SK-N-SH (cell line): ENCODE measurements around the gene SLF2. TPM values are rescaled to one million over a fixed set of nuclear protein-coding genes. Genes with fewer than 3 reads are reported as not detected.

Experiments
- CTCF ChIA-PET: fragments of 300-600, 350-600 bp; formaldehyde crosslinking; extraction: SDS; loops from one replicate; lab custom pipeline; 2021; lab: Yijun Ruan, JAX
- POLR2A ChIA-PET: fragments of 350-600 bp; sonication (Branson Sonifier 250); formaldehyde crosslinking; extraction: SDS; loops from one replicate; lab custom pipeline; 2020; ENCODE audit warnings: antibody characterized with exemption, inconsistent platforms; lab: Yijun Ruan, JAX
- DNase-seq: peaks from one replicate; pipeline ENCODE4 v3.0.0; 2012
- H2AFZ ChIP-seq: fragments of 200-600 bp; sonication (generic); 2 replicates; pipeline ENCODE4 v1.8.1; 2016; ENCODE audit warnings: antibody characterized with exemption, mild to moderate bottlenecking, low read depth
- H3F3A ChIP-seq: fragments of 200-600 bp; sonication (generic); replicated peaks from 2 replicates; pipeline ENCODE3; 2016; ENCODE audit warnings: antibody characterized with exemption, mild to moderate bottlenecking; ENCODE audit not compliant: insufficient read depth
- H3K27ac ChIP-seq, 2 experiments: fragments of 200-500 bp in 1 of 2; fragments of 200-600 bp in 1 of 2; sonication (Bioruptor generic) in 1 of 2; sonication (generic), shearing (Covaris generic) in 1 of 2; 2 replicates each; pipeline versions ENCODE4 v1.5.1 to v1.6.1; 2014 to 2016; ENCODE audit warnings: low read depth in 2 of 2, inconsistent platforms in 1 of 2, low read length in 1 of 2, mild to moderate bottlenecking in 1 of 2, mixed read lengths in 1 of 2
- H3K27me3 ChIP-seq: fragments of 200-600 bp; sonication (generic), shearing (Covaris generic); 2 replicates; pipeline ENCODE4 v1.6.1; 2016; ENCODE audit warnings: mixed run types; ENCODE audit not compliant: insufficient read depth
- H3K36me3 ChIP-seq, 2 experiments: fragments of 200-500 bp in 1 of 2; fragments of 200-600 bp in 1 of 2; sonication (Bioruptor generic) in 1 of 2; sonication (generic) in 1 of 2; replicated peaks in 1 of 2; 2 replicates each; pipeline versions ENCODE3 to v1.5.1; 2014 to 2016; ENCODE audit warnings: low read length in 1 of 2, mild to moderate bottlenecking in 1 of 2; ENCODE audit not compliant: insufficient read depth in 2 of 2, control insufficient read depth in 1 of 2
- H3K4me1 ChIP-seq, 2 experiments: fragments of 200-500 bp in 1 of 2; fragments of 200-600 bp in 1 of 2; sonication (Bioruptor generic) in 1 of 2; sonication (generic), shearing (Covaris generic) in 1 of 2; 2 replicates each; pipeline versions ENCODE4 v1.5.1 to v1.6.1; 2014 to 2016; ENCODE audit warnings: low read depth in 1 of 2, low read length in 1 of 2, mixed run types in 1 of 2; ENCODE audit not compliant: insufficient read depth in 2 of 2, control insufficient read depth in 1 of 2
- H3K4me2 ChIP-seq: fragments of 200-600 bp; sonication (generic), shearing (Covaris generic); 2 replicates; pipeline ENCODE4 v1.6.1; 2017; ENCODE audit warnings: mixed run types
- H3K4me3 ChIP-seq, 2 experiments: fragments of 200-500 bp in 1 of 2; fragments of 200-600 bp in 1 of 2; sonication (Bioruptor generic) in 1 of 2; sonication (generic), shearing (Covaris generic) in 1 of 2; 2 replicates each; pipeline versions ENCODE4 v1.5.1 to v1.8.1; 2014 to 2016; ENCODE audit warnings: low read depth in 2 of 2, inconsistent platforms in 1 of 2, low read length in 1 of 2, mild to moderate bottlenecking in 1 of 2, mixed read lengths in 1 of 2, moderate library complexity in 1 of 2
- H3K79me2 ChIP-seq: fragments of 200-600 bp; sonication (generic); 2 replicates; pipeline ENCODE4 v1.8.1; 2017; ENCODE audit warnings: mild to moderate bottlenecking; ENCODE audit not compliant: insufficient read depth
- H3K9ac ChIP-seq: fragments of 200-600 bp; sonication (generic); 2 replicates; pipeline ENCODE4 v1.6.1; 2017; ENCODE audit warnings: mixed run types
- H3K9me2 ChIP-seq: fragments of 200-600 bp; sonication (generic); 2 replicates; pipeline ENCODE4 v1.6.1; 2017; ENCODE audit warnings: mixed run types
- H3K9me3 ChIP-seq: fragments of 200-600 bp; sonication (generic); 2 replicates; pipeline ENCODE4 v1.6.1; 2017; ENCODE audit warnings: mixed run types, mild to moderate bottlenecking, moderate library complexity
- H4K20me1 ChIP-seq: fragments of 200-600 bp; sonication (generic); 2 replicates; pipeline ENCODE4 v1.6.1; 2017; ENCODE audit warnings: mild to moderate bottlenecking, mixed run types; ENCODE audit not compliant: insufficient read depth
- ELF1 ChIP-seq: IDR thresholded peaks from 2 replicates; pipeline ENCODE4 v1.4.0; 2012
- EP300 ChIP-seq, 2 experiments: IDR thresholded peaks; 2 replicates each; pipeline versions ENCODE4 v1.4.0 to v1.6.1; 2012; ENCODE audit warnings: borderline replicate concordance in 1 of 2, low read depth in 1 of 2, low read length in 1 of 2
- FOSL2 ChIP-seq: IDR thresholded peaks from 2 replicates; pipeline ENCODE4 v1.4.0; 2012; ENCODE audit warnings: low read depth, mild to moderate bottlenecking, moderate library complexity, borderline replicate concordance
- FOXM1 ChIP-seq: IDR thresholded peaks from 2 replicates; pipeline ENCODE4 v1.4.0; 2012; ENCODE audit warnings: low read depth, mild to moderate bottlenecking
- GABPA ChIP-seq: IDR thresholded peaks from 2 replicates; pipeline ENCODE4 v1.4.0; 2012; ENCODE audit warnings: low read depth, mild to moderate bottlenecking
- JUND ChIP-seq: IDR thresholded peaks from 2 replicates; pipeline ENCODE4 v1.4.0; 2012
- MEF2A ChIP-seq: IDR thresholded peaks from 2 replicates; pipeline ENCODE4 v1.4.0; 2012; ENCODE audit warnings: low read depth, borderline replicate concordance
- MXI1 ChIP-seq: IDR thresholded peaks from 2 replicates; pipeline ENCODE4 v1.6.1; 2012; ENCODE audit warnings: mild to moderate bottlenecking, low read depth, low read length, improper control_type of control experiment
- NRF1 ChIP-seq: IDR thresholded peaks from 2 replicates; pipeline ENCODE4 v1.6.1; 2012; ENCODE audit warnings: low read depth, mild to moderate bottlenecking, low read length
- RAD21 ChIP-seq: IDR thresholded peaks from 2 replicates; pipeline ENCODE4 v1.6.1; 2012; ENCODE audit warnings: mild to moderate bottlenecking, low read length
- RCOR1 ChIP-seq: fragments of 150-350 bp; IDR thresholded peaks from 2 replicates; pipeline ENCODE4 v1.6.1; 2017; ENCODE audit warnings: antibody characterized with exemption, low read length
- SIN3A ChIP-seq: IDR thresholded peaks from 2 replicates; pipeline ENCODE4 v1.6.1; 2012; ENCODE audit warnings: low read depth, mild to moderate bottlenecking, low read length, moderate library complexity, borderline replicate concordance
- TAF1 ChIP-seq: IDR thresholded peaks from 2 replicates; pipeline ENCODE4 v1.6.1; 2012; ENCODE audit warnings: low read depth, mild to moderate bottlenecking, low read length, moderate library complexity, borderline replicate concordance
- TCF12 ChIP-seq: IDR thresholded peaks from 2 replicates; pipeline ENCODE4 v1.4.0; 2012
- YY1 ChIP-seq: IDR thresholded peaks from 2 replicates; pipeline ENCODE4 v1.4.0; 2012; ENCODE audit warnings: low read depth, mild to moderate bottlenecking
- WGBS: methylation state at CpG from one replicate; pipeline ENCODE4 v1.1.6; 2017; ENCODE audit warnings: low lambda C conversion rate; 5-methylcytosine and 5-hydroxymethylcytosine counted together
- polyA plus RNA-seq, 3 experiments: library from polyadenylated mRNA; depleted of rRNA; stranded (reverse); fragments of >200 nt; gene quantifications; 2 replicates each; pipeline ENCODE4 v1.2.3, GENCODE V29; 2012
- TF ChIP-seq, protein P1 (sequence below): fragments of 150-350 bp; IDR thresholded peaks from 2 replicates; pipeline ENCODE4 v1.6.1; 2017; ENCODE audit warnings: antibody characterized with exemption, low read length, low read depth, borderline replicate concordance
- TF ChIP-seq, protein P2 (sequence below): IDR thresholded peaks from 2 replicates; pipeline ENCODE4 v1.4.0; 2012; ENCODE audit warnings: low read depth
- TF ChIP-seq, protein P3 (sequence below): IDR thresholded peaks from 2 replicates; pipeline ENCODE4 v1.4.0; 2012; ENCODE audit warnings: low read depth, borderline replicate concordance
- TF ChIP-seq, protein P4 (sequence below): IDR thresholded peaks from 2 replicates; pipeline ENCODE4; 2012
- TF ChIP-seq, protein P5 (sequence below): fragments of 200-600 bp; sonication (generic); IDR thresholded peaks from 2 replicates; pipeline ENCODE4 v1.6.1; 2017; ENCODE audit warnings: antibody characterized with exemption, mild to moderate bottlenecking, moderate library complexity

SLF2 gene
- polyA plus RNA-seq, 1 of the 3 experiments (the other 2 are of a cell fraction) = 6.3 TPM

DNA sequence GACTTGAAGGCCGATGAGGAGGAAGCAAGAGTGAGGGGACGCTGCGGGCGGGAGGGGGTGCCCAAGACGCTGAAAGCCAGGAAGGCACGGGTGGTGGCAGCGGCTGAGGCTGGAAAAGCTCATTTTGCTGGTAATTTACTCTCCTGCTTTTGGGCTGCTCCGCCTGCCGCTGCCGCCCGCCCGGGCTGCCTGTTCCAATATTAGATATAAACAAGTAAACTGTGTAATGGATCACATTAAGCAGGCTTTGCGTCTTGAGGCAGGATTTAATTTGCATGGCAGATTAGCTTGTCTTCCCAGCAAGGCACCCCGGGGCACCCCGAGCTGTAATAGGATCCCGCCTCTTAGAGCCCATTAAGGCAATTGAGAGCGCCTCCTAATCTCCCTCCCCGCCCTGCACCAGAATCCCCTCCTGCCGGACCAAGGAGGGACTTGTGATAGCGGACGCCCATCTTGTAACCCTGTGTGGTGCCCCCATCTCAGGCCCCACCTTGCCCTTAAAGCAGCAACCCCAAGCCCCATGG, 46.1 kb upstream of the SLF2 start (continued):
- TF ChIP-seq RAD21 = no peak
- no peak for TF ChIP-seq ELF1
- TF ChIP-seq JUND = no peak
- TF ChIP-seq NRF1 = no peak
- no peak for TF ChIP-seq FOXM1
- no peak for TF ChIP-seq SIN3A
- TF ChIP-seq, protein P1, sequence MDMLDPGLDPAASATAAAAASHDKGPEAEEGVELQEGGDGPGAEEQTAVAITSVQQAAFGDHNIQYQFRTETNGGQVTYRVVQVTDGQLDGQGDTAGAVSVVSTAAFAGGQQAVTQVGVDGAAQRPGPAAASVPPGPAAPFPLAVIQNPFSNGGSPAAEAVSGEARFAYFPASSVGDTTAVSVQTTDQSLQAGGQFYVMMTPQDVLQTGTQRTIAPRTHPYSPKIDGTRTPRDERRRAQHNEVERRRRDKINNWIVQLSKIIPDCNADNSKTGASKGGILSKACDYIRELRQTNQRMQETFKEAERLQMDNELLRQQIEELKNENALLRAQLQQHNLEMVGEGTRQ = no peak

DNA sequence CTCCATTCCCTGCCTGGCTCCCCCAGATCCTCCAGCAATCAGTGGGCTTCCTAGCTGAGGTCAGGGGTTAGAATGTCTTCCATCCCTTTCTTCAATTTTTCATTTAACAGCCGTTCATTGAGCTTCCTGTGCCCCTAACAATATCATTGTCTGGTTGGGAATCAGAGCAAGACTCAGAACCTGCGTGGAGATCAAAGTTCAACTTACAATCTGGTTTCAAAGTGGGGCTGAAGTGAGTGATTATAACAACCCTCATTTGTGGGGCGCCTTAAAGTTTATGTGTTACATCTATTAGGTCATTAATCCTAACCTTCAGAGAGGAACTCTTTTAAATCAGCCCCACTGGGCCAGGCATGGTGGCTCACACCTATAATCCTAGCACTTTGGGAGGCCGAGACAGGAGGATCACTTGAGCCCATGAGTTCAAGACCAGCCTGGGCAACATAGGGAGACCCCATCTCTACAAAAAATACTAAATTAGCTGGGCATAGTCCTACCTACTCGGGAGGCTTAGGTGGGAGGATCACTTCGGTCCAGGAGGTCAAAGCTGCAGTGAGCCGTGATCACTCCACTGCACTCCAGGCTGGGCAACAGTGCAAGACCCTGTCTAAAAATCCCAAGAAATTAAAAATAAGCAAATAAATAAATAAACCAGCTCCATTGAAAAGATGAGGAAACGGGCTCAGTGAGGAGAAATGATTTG, 45.4 kb upstream of the SLF2 start:
- no peaks in the 10 kb centered on the region for H4K20me1 ChIP-seq
- WGBS = 46% methylated on average over 8 of the region's 8 CpGs
- TF ChIP-seq ELF1 = no peak
- TF ChIP-seq, protein P1 = no peak
- TF ChIP-seq, all 33 proteins: peak for 0
- no peaks in the 10 kb centered on the region for H3K9me2 ChIP-seq
- H3K4me1 ChIP-seq = no peaks in the 10 kb centered on the region; a peak in 2 of 4 replicates
- H3K4me2 ChIP-seq = no peak overlapping the region
- H3K27me3 ChIP-seq = peaks cover 5% of the 10 kb centered on the region; the same call in 1 of the 2 replicates
- H2AFZ ChIP-seq = no peak overlapping the region
- no peak for DNase-seq
- no peak overlapping the region for H3K27ac ChIP-seq
- POLR2A ChIA-PET = no interaction called here
- H3K9ac ChIP-seq = no peak overlapping the region
- H3K4me3 ChIP-seq = no peak overlapping the region
- H3F3A ChIP-seq = no peaks in the 10 kb centered on the region
- no peaks in the 10 kb centered on the region for H3K36me3 ChIP-seq
- no peaks in the 10 kb centered on the region for H3K9me3 ChIP-seq
- CTCF ChIA-PET = interaction anchor here (0.6 to 1.8 kb wide), 8 partner anchors 11 to 565 kb away, joined by 3 to 10 read pairs (median 3); no protein-coding TSS in a partner anchor
- H3K79me2 ChIP-seq = no peaks in the 10 kb centered on the region

DNA sequence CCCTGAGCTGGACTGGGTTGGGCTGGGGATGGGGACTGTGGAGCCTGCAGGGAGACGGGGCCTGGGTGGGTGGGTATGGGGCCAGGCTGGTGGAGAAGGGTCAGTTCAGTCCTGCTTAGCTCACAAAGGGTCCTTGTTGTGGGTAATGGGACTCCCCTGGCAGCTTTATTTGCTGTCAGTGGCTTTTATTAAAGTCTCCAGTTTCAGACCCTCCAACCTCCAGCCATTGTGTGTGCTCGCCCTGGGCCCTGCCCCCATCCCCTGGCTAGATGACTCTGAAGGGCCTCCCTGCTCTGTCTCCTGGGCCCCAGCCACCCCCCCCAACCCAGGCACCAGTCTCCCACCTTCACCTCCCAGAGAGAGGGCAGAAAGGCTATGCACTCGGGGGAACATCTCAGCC, 44.4 kb upstream of the SLF2 start:
- CTCF ChIA-PET = interaction anchor here (0.6 to 15.7 kb wide), 10 partner anchors 10 to 566 kb away, joined by 3 to 267 read pairs (median 4); partner anchors contain the start of gene PAX2
- 44% methylated on average over 2 of the region's 3 CpGs for WGBS
- TF ChIP-seq, protein P2, sequence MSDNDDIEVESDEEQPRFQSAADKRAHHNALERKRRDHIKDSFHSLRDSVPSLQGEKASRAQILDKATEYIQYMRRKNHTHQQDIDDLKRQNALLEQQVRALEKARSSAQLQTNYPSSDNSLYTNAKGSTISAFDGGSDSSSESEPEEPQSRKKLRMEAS = no peak
- TF ChIP-seq RCOR1 = no peak
- TF ChIP-seq MEF2A = no peak
- TF ChIP-seq FOSL2 = no peak
- TF ChIP-seq TAF1 = no peak
- TF ChIP-seq, protein P3, sequence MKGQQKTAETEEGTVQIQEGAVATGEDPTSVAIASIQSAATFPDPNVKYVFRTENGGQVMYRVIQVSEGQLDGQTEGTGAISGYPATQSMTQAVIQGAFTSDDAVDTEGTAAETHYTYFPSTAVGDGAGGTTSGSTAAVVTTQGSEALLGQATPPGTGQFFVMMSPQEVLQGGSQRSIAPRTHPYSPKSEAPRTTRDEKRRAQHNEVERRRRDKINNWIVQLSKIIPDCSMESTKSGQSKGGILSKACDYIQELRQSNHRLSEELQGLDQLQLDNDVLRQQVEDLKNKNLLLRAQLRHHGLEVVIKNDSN = no peak
- TF ChIP-seq, protein P4, sequence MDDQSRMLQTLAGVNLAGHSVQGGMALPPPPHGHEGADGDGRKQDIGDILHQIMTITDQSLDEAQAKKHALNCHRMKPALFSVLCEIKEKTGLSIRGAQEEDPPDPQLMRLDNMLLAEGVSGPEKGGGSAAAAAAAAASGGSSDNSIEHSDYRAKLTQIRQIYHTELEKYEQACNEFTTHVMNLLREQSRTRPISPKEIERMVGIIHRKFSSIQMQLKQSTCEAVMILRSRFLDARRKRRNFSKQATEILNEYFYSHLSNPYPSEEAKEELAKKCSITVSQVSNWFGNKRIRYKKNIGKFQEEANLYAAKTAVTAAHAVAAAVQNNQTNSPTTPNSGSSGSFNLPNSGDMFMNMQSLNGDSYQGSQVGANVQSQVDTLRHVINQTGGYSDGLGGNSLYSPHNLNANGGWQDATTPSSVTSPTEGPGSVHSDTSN = no peak
- no peak for TF ChIP-seq EP300 (IDR thresholded peaks at IDR 0.05; ENCODE audit: borderline replicate concordance in 1 of 2, low read depth in 1 of 2, low read length in 1 of 2)
- TF ChIP-seq TCF12 = no peak
- TF ChIP-seq SIN3A = no peak
- TF ChIP-seq YY1 = no peak
- TF ChIP-seq GABPA = no peak
- TF ChIP-seq MXI1 = no peak
- no peak for TF ChIP-seq RAD21
- TF ChIP-seq, protein P5, sequence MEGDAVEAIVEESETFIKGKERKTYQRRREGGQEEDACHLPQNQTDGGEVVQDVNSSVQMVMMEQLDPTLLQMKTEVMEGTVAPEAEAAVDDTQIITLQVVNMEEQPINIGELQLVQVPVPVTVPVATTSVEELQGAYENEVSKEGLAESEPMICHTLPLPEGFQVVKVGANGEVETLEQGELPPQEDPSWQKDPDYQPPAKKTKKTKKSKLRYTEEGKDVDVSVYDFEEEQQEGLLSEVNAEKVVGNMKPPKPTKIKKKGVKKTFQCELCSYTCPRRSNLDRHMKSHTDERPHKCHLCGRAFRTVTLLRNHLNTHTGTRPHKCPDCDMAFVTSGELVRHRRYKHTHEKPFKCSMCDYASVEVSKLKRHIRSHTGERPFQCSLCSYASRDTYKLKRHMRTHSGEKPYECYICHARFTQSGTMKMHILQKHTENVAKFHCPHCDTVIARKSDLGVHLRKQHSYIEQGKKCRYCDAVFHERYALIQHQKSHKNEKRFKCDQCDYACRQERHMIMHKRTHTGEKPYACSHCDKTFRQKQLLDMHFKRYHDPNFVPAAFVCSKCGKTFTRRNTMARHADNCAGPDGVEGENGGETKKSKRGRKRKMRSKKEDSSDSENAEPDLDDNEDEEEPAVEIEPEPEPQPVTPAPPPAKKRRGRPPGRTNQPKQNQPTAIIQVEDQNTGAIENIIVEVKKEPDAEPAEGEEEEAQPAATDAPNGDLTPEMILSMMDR = no peak

More for the DNA sequence above, 44.4 kb upstream of the SLF2 start:
- no peak overlapping the region for H2AFZ ChIP-seq
- DNase-seq = no peak
- no peak overlapping the region for H3K4me2 ChIP-seq
- H3K79me2 ChIP-seq = no peaks in the 10 kb centered on the region
- H4K20me1 ChIP-seq = no peaks in the 10 kb centered on the region
- H3K9me3 ChIP-seq = no peaks in the 10 kb centered on the region
- H3K9me2 ChIP-seq = no peaks in the 10 kb centered on the region
- H3K27ac ChIP-seq = no peak overlapping the region
- POLR2A ChIA-PET = no interaction called here
- H3F3A ChIP-seq = no peaks in the 10 kb centered on the region
- no peak overlapping the region for H3K9ac ChIP-seq
- no peaks in the 10 kb centered on the region; a peak in 2 of 4 replicates for H3K4me1 ChIP-seq
- no peaks in the 10 kb centered on the region for H3K36me3 ChIP-seq
- H3K27me3 ChIP-seq = no peaks in the 10 kb centered on the region
- H3K4me3 ChIP-seq = no peak overlapping the region
